OCI-LY1 (cell line): ENCODE results near the gene ST6GAL1.
A peak's percentile ranks its signal among the peaks of the same experiment; 100 is the strongest.

Experiments
- H2AFZ ChIP-seq: fragments of 200-600 bp; sonication (generic), shearing (Covaris generic); 2 replicates; pipeline ENCODE4 v1.6.0; 2014; ENCODE audit warnings: antibody characterized with exemption, mild to moderate bottlenecking, low read length
- H3F3A ChIP-seq: fragments of 200-600 bp; sonication (generic), shearing (Covaris generic); 2 replicates; pipeline ENCODE4 v1.6.0; 2014; ENCODE audit warnings: mild to moderate bottlenecking, antibody characterized with exemption, low read length, moderate library complexity; ENCODE audit not compliant: insufficient read depth
- H3K27ac ChIP-seq: fragments of 200-600 bp; sonication (generic); 2 replicates; pipeline ENCODE4 v1.5.1; 2014; ENCODE audit warnings: low read length, mixed run types, mild to moderate bottlenecking, low read depth; ENCODE audit not compliant: poor library complexity, severe bottlenecking
- H3K27me3 ChIP-seq: fragments of 200-600 bp; sonication (generic); 2 replicates; pipeline ENCODE4 v1.6.0; 2014; ENCODE audit warnings: antibody characterized with exemption, mild to moderate bottlenecking, low read length, moderate library complexity; ENCODE audit not compliant: insufficient read depth
- H3K36me3 ChIP-seq: fragments of 200-600 bp; sonication (generic); 2 replicates; pipeline ENCODE4 v1.6.1; 2014; ENCODE audit warnings: mild to moderate bottlenecking, antibody characterized with exemption, low read length, moderate library complexity, mixed read lengths; ENCODE audit not compliant: insufficient read depth
- H3K4me1 ChIP-seq: fragments of 200-600 bp; sonication (generic); 2 replicates; pipeline ENCODE4 v1.5.1; 2014; ENCODE audit warnings: mild to moderate bottlenecking, low read length, moderate library complexity; ENCODE audit not compliant: insufficient read depth, severe bottlenecking
- H3K4me2 ChIP-seq: fragments of 200-600 bp; sonication (generic), shearing (Covaris generic); 2 replicates; pipeline ENCODE4 v1.6.1; 2014; ENCODE audit warnings: low read length
- H3K4me3 ChIP-seq: fragments of 200-600 bp; sonication (generic); 2 replicates; pipeline ENCODE4 v1.5.1; 2014; ENCODE audit warnings: low read length, low read depth, mild to moderate bottlenecking, mixed read lengths; ENCODE audit not compliant: poor library complexity, severe bottlenecking
- H3K79me2 ChIP-seq: fragments of 200-600 bp; shearing (Covaris generic); 2 replicates; pipeline ENCODE4 v1.6.1; 2016; ENCODE audit warnings: mixed run types, low read length, mixed read lengths; ENCODE audit not compliant: insufficient read depth
- H3K9ac ChIP-seq: fragments of 200-600 bp; sonication (generic), shearing (Covaris generic); 2 replicates; pipeline ENCODE4 v1.6.1; 2014; ENCODE audit warnings: mild to moderate bottlenecking, low read length, mixed read lengths
- H3K9me2 ChIP-seq: fragments of 200-600 bp; sonication (generic), shearing (Covaris generic); 2 replicates; pipeline ENCODE4 v1.6.1; 2014; ENCODE audit warnings: low read depth, mild to moderate bottlenecking, low read length, mixed read lengths
- H3K9me3 ChIP-seq: fragments of 200-600 bp; shearing (Covaris generic); 2 replicates; pipeline ENCODE4 v1.6.1; 2014; ENCODE audit warnings: low read length, mixed read lengths
- H4K20me1 ChIP-seq: fragments of 200-600 bp; sonication (generic), shearing (Covaris generic); 2 replicates; pipeline ENCODE4 v1.6.0; 2016; ENCODE audit warnings: mild to moderate bottlenecking, low read length; ENCODE audit not compliant: insufficient read depth
- EZH2 ChIP-seq: fragments of 200-600 bp; sonication (generic), shearing (Covaris generic); IDR thresholded peaks from 2 replicates; pipeline ENCODE4 v1.8.0; 2017; ENCODE audit warnings: borderline replicate concordance, mixed run types, mild to moderate bottlenecking, antibody characterized with exemption, low read length, moderate library complexity, mixed read lengths
- TF ChIP-seq, protein P1 (sequence below): fragments of 200-600 bp; sonication (generic), shearing (Covaris generic); IDR thresholded peaks from 2 replicates; pipeline ENCODE4 v1.5.1; 2017; ENCODE audit warnings: mild to moderate bottlenecking, antibody characterized with exemption, low read length, moderate library complexity, mixed read lengths

ST6GAL1 gene

DNA sequence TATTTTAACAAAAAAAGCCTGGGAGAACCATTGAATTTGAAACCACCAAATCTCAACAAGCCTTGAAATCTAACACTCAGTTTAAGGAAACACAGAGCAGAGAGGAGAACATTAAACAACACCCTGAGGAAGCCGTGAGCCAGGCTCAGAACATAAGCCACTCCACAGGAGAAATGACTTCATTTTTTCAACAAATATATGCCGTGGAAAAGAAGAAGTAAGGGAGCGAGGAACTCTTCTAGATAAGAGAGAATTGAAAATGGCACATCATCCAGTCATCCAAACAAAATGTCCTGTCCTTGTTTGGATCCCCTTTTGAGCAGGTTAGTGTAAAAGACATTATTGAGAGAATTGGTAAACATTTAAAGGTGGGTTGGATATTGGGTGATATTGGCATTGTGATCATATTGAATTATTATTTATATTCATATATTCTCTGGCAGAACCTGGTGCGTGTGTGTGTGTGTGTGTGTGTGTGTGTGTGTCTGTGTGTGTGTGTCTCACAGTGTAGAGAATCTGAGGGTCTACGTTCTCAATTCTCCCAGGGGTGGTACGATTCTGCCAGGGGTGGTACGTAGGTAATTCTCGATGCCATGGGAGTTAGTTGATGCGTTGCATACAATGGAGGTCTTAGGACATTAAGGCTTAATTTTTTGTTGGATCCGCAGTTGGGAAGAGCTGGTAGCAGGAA lies 94.4 kb downstream of the ST6GAL1 start:
- TF ChIP-seq, protein P1, sequence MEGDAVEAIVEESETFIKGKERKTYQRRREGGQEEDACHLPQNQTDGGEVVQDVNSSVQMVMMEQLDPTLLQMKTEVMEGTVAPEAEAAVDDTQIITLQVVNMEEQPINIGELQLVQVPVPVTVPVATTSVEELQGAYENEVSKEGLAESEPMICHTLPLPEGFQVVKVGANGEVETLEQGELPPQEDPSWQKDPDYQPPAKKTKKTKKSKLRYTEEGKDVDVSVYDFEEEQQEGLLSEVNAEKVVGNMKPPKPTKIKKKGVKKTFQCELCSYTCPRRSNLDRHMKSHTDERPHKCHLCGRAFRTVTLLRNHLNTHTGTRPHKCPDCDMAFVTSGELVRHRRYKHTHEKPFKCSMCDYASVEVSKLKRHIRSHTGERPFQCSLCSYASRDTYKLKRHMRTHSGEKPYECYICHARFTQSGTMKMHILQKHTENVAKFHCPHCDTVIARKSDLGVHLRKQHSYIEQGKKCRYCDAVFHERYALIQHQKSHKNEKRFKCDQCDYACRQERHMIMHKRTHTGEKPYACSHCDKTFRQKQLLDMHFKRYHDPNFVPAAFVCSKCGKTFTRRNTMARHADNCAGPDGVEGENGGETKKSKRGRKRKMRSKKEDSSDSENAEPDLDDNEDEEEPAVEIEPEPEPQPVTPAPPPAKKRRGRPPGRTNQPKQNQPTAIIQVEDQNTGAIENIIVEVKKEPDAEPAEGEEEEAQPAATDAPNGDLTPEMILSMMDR = no peak
- TF ChIP-seq EZH2 = no peak
- Histone ChIP-seq H3K9me3 (no peaks in the 10 kb centered on the region), H3K9ac (peak overlapping the region; percentile 74), H3K27me3 (no peaks in the 10 kb centered on the region), H3K36me3 (peaks cover 33% of the 10 kb centered on the region), H3K4me2 (peak overlapping the region; percentile 78), H3F3A (0 out of 2 replicates have a peak, but pooled peaks cover 14% of the 10 kb centered on the region), H2AFZ (no peak overlapping the region), H3K79me2 (peaks cover 54% of the 10 kb centered on the region), H3K9me2 (no peaks in the 10 kb centered on the region), H3K4me3 (peak overlapping the region; percentile 58), H4K20me1 (no peaks in the 10 kb centered on the region), H3K27ac (peak overlapping the region; percentile 96), H3K4me1 (peaks cover 95% of the 10 kb centered on the region)

DNA sequence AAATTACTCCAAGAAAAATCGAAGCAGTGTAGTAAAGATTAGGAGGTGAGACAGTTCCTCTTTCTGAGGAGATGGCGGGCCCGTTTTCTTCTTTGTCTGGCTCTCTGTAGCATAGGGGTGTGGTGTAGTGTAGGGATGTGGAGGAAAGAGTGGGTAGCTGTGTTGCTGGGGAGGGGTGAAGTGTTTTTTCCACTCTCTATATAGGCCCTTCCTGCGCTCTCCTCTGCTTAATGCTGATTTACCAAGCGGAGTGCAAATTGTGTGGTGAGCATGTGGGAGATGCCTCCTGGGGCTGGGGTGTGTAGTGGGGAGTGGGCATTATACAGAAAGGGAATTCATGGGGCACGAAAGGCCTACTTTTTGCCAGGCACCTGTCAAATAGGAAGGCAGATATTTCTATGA lies 94.9 kb downstream of the ST6GAL1 start:
- H4K20me1 ChIP-seq = no peaks in the 10 kb centered on the region
- H3F3A ChIP-seq = 0 out of 2 replicates have a peak, but pooled peaks cover 14% of the 10 kb centered on the region
- H3K27me3 ChIP-seq = no peaks in the 10 kb centered on the region
- H3K4me1 ChIP-seq = peaks cover 95% of the 10 kb centered on the region
- H3K36me3 ChIP-seq = peaks cover 38% of the 10 kb centered on the region
- peak overlapping the region; percentile 74 for H3K9ac ChIP-seq
- no peak overlapping the region for H2AFZ ChIP-seq
- peak overlapping the region; percentile 58 for H3K4me3 ChIP-seq
- no peak for TF ChIP-seq EZH2
- TF ChIP-seq, protein P1 = no peak
- H3K4me2 ChIP-seq = peak overlapping the region; percentile 78
- H3K9me2 ChIP-seq = no peaks in the 10 kb centered on the region
- peaks cover 60% of the 10 kb centered on the region for H3K79me2 ChIP-seq
- H3K9me3 ChIP-seq = no peaks in the 10 kb centered on the region
- H3K27ac ChIP-seq = peak overlapping the region; percentile 96

DNA sequence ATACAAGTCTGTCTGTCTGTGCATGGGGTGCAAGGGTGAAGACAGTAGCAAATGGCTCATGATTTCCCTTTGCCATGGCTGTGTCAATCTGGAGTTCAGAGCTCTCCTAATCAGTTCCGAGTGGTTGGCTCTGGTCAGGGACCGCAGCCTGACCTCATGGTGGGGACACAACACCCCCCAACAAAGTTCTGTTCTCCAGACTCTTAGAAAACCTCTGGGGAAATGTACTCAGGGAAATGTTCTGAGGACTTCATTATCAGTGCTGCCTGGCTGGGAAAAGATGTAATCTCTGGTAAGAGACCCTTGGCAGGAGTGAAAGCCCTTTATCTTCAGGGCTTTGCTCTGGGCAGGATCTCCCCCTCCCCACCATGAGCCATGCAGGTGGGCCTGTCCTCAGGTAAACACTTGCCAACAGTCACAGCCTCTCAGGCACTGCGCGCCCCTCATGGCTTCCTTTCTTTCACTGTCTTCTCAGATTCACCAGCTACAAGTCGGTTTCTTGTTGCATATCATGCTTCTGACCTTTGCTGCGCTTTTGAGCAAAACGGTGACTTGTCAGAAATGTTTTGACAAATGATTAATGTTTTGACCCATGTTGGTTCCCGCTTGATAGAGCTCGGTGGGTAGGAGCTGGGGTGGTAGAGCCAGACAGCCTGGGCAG lies 95.5 kb downstream of the ST6GAL1 start:
- Histone ChIP-seq H3K4me2 (peak overlapping the region; percentile 78), H3K36me3 (peaks cover 44% of the 10 kb centered on the region), H3F3A (0 out of 2 replicates have a peak, but pooled peaks cover 14% of the 10 kb centered on the region), H3K4me3 (peak overlapping the region; percentile 58), H2AFZ (no peak overlapping the region), H3K79me2 (peaks cover 61% of the 10 kb centered on the region), H4K20me1 (no peaks in the 10 kb centered on the region), H3K9me2 (no peaks in the 10 kb centered on the region), H3K27me3 (no peaks in the 10 kb centered on the region), H3K27ac (peak overlapping the region; percentile 96), H3K9ac (peak overlapping the region; percentile 74), H3K4me1 (peaks cover 95% of the 10 kb centered on the region), H3K9me3 (no peaks in the 10 kb centered on the region)
- TF ChIP-seq, protein P1 = no peak
- no peak for TF ChIP-seq EZH2
